ENCODE measurements around the gene PFDN2. TPM values are rescaled to one million over a fixed set of nuclear protein-coding genes. Genes with fewer than 3 reads are reported as not detected.

PFDN2 gene
- total RNA-seq, 6 experiments from 2014 or later: 77.4 to 114 (median 92.8) TPM

DNA sequence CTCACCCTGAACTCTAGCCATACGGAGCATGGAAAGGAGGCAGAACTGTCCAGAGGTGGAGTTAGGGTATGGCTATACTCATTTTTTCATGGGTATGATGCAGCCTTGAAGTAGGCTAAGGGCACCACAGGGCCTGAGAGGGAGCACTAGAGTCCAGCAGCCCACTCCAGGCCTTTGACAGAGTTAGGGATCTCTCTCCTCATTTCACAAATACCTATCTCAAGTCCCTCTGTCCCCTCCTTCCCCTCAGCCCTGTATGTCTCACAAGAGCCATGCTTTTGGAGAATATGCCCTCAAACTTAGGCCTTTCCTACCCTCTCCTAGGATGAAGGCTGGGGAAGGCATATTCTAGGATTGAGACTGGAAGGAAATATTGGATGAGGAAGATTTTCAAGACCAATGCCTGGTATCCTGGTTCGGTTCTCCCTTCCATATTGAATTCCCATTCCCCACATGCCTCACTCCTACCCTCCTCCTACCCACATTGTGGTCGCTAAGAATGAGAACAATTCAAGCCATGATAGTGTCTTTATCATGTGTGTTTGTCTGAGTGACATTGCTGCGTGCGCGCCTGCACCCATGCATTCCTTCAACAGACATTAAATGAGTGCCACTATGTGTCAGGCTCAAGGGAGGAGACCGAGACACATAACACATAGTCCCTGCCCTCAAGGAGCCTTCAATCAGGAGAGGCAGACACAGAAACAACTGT, 25.9 kb downstream of the PFDN2 start:
- DNase-seq: no peak
- TF ChIP-seq, protein P1, sequence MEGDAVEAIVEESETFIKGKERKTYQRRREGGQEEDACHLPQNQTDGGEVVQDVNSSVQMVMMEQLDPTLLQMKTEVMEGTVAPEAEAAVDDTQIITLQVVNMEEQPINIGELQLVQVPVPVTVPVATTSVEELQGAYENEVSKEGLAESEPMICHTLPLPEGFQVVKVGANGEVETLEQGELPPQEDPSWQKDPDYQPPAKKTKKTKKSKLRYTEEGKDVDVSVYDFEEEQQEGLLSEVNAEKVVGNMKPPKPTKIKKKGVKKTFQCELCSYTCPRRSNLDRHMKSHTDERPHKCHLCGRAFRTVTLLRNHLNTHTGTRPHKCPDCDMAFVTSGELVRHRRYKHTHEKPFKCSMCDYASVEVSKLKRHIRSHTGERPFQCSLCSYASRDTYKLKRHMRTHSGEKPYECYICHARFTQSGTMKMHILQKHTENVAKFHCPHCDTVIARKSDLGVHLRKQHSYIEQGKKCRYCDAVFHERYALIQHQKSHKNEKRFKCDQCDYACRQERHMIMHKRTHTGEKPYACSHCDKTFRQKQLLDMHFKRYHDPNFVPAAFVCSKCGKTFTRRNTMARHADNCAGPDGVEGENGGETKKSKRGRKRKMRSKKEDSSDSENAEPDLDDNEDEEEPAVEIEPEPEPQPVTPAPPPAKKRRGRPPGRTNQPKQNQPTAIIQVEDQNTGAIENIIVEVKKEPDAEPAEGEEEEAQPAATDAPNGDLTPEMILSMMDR (IDR thresholded peaks at IDR 0.05): no peak
- Mint-ChIP-seq H3K4me3 (no peak overlapping the region), H3K27me3 (ENCODE audit: insufficient read depth) (peaks cover 2% of the 10 kb centered on the region; the same call in 1 of the 2 replicates), H3K4me1 (ENCODE audit: low read depth) (peaks cover 49% of the 10 kb centered on the region), H3K36me3 (ENCODE audit: low read depth) (no peaks in the 10 kb centered on the region), H3K27ac (no peak overlapping the region), H3K9me3 (no peaks in the 10 kb centered on the region)

DNA sequence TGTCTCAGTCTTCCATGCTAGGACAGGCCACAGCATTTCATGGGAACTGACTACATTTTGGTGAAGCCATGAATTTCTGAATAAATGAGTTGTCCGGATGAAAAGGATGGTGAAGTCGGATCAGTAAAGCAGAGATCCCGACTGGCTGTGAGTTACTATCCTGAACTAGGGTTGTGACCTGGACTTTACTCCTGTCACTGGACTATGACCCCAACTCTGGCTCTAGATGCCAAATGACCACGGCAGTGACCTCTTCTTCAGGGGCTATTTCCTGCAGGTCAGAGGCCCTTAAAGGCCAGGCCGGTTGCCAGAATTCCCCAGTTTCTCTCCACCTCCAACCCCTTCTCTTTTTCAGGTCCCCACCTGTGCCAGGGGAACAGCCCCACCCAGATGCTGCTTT, 26.7 kb downstream of the PFDN2 start:
- DNase-seq: no peak
- Mint-ChIP-seq H3K4me1 (ENCODE audit: low read depth) (peaks cover 43% of the 10 kb centered on the region), H3K4me3 (no peak overlapping the region), H3K27ac (no peak overlapping the region), H3K9me3 (no peaks in the 10 kb centered on the region), H3K27me3 (ENCODE audit: insufficient read depth) (peaks cover 2% of the 10 kb centered on the region; the same call in 1 of the 2 replicates), H3K36me3 (ENCODE audit: low read depth) (no peaks in the 10 kb centered on the region)
- TF ChIP-seq, protein P1 (IDR thresholded peaks at IDR 0.05): no peak

DNA sequence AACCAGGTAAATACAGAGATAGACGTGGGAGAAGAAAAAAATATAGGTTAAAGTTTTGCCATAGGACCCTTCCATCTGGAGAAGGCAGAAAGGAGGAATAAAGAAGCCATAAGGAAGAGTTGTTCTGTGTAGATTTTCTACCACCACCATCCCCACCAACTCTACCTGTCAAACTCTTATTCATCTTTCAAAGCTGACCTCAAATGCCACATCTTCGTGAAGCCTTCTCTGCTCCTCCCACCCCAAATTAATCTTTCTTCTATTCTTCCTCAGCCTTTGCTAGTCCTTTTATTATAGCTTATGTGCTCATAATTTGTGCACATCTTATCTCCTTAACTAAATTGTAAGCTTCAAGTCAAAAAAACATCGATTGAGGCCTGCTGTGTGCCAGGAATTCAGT, 27.2 kb downstream of the PFDN2 start:
- no peaks in the 10 kb centered on the region for H3K9me3 Mint-ChIP-seq
- no peak overlapping the region for H3K4me3 Mint-ChIP-seq
- H3K36me3 Mint-ChIP-seq (ENCODE audit: low read depth): no peaks in the 10 kb centered on the region
- peaks cover 47% of the 10 kb centered on the region for H3K4me1 Mint-ChIP-seq (ENCODE audit: low read depth)
- H3K27me3 Mint-ChIP-seq (ENCODE audit: insufficient read depth): peaks cover 2% of the 10 kb centered on the region; the same call in 1 of the 2 replicates
- DNase-seq: no peak
- H3K27ac Mint-ChIP-seq: no peak overlapping the region
- TF ChIP-seq, protein P1 (IDR thresholded peaks at IDR 0.05): no peak

DNA sequence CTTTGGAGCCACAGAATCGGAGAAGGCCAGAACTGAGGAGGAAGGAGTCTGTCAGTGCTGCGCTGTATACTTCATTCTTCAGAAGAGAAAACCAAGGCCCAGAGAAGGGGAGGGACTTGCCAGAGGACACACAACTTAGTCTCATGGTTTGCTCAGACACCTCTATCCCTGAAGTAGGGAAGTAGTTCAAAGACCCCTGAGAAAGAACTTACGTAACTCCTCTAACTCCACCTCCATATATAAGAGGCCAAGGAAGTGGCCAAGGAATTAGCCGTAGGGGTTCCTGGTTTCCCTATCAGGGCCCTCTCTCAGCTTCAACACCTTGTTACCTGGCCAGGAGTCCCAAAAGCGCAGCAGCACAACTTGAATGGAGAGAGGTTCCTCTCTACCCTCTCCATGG, 27.9 kb downstream of the PFDN2 start:
- Mint-ChIP-seq H3K27me3 (ENCODE audit: insufficient read depth) (peaks cover 2% of the 10 kb centered on the region; the same call in 1 of the 2 replicates), H3K27ac (no peak overlapping the region), H3K4me1 (ENCODE audit: low read depth) (peaks cover 54% of the 10 kb centered on the region), H3K4me3 (no peak overlapping the region), H3K9me3 (no peaks in the 10 kb centered on the region), H3K36me3 (ENCODE audit: low read depth) (no peaks in the 10 kb centered on the region)
- no peak for DNase-seq
- TF ChIP-seq, protein P1 (IDR thresholded peaks at IDR 0.05): no peak

DNA sequence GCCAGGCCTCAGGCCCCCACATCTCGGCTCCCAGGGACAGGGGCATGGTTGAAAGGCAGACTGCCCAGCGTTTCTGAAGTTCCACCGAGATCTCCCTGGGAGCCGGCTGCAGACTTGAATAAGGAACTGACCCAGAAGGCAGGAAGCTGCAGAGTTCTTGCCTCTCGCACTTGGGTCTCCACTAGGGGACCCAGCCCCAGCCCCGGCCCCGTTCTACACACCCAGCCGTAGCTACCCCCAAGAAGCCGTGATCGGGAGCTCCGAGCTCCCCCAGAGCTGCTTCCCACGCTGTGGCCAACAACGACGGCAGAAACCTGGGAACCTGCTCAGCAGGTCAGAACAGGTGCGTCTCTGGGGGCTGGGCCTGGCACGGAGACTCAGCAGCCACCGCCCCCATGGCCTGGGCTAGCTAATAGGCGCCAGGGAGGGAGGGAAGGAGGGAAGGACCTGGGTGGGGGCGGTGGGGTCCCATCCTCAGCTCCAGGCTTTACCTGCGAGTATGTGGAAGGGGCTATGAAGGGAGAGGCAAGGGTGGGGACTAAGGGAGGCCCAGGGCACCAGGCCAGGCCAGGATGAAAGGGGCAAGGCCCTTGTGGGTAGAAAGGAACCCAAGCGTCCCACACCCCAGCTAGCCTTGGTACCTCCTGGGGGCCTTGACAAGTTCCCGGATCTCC, 28.4 kb downstream of the PFDN2 start, which contains the start of gene NECTIN4:
Gene NECTIN4, minus strand, starts transcription at position 308 of the 674 bp plus-strand sequence. Its CDS starts 262 bp downstream, at position 46.
- no peaks in the 10 kb centered on the region for H3K36me3 Mint-ChIP-seq (ENCODE audit: low read depth)
- no peak within 1 kb of the TSS for H3K4me3 Mint-ChIP-seq
- H3K4me1 Mint-ChIP-seq (ENCODE audit: low read depth): peaks cover 59% of the 10 kb centered on the region
- H3K9me3 Mint-ChIP-seq: no peaks in the 10 kb centered on the region
- DNase-seq: no peak
- H3K27me3 Mint-ChIP-seq (ENCODE audit: insufficient read depth): peaks cover 2% of the 10 kb centered on the region; the same call in 1 of the 2 replicates
- H3K27ac Mint-ChIP-seq: peak within 1 kb of the TSS; percentile 40
- TF ChIP-seq, protein P1 (IDR thresholded peaks at IDR 0.05): no peak

Measured in HFFc6 (cell line).